Gastrocnemius medialis (tissue), 4 donors: ENCODE results near the gene MS4A18.

ENCODE experiments used
- POLR2A ChIP-seq, 2 donors: fragments of 450-650 bp; IDR thresholded peaks; one replicate each; pipeline ENCODE4 v1.6.1; 2017; ENCODE audit warnings: antibody characterized with exemption in 2 of 2, mild to moderate bottlenecking in 2 of 2, moderate library complexity in 2 of 2
- TF ChIP-seq, protein P1 (sequence below), 5 experiments: fragments of 450-650 bp in 3 of 5; fragments of 200-600 bp in 2 of 5; sonication (generic) in 2 of 5; IDR thresholded peaks in 4 of 5; conservative IDR thresholded peaks in 1 of 5; 1 replicate in 4 of 5; 2 replicates in 1 of 5; pipeline ENCODE4 v1.5.1; 2016 to 2019; ENCODE audit warnings: antibody characterized with exemption in 5 of 5, mild to moderate bottlenecking in 3 of 5, moderate library complexity in 3 of 5

DNA sequence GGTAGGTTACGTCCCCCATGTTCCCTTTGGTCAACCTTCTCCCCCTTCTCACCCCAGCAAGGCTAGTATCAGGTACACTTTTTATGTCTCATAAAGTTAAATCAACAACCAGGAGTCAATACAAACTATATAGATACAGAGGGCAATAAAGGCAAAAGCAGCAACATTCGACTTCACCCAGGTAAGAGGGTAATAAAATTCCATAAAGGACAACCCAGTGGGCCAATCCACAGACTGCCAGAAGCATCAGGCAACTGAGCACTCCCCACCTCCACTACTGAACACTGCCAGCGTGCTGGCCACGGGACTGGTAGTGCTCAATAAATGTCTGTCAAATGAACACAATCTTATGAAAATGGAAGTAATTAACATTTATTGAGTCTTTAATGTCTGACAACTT, 5.1 kb upstream of the MS4A18 start:
- TF ChIP-seq, protein P1, sequence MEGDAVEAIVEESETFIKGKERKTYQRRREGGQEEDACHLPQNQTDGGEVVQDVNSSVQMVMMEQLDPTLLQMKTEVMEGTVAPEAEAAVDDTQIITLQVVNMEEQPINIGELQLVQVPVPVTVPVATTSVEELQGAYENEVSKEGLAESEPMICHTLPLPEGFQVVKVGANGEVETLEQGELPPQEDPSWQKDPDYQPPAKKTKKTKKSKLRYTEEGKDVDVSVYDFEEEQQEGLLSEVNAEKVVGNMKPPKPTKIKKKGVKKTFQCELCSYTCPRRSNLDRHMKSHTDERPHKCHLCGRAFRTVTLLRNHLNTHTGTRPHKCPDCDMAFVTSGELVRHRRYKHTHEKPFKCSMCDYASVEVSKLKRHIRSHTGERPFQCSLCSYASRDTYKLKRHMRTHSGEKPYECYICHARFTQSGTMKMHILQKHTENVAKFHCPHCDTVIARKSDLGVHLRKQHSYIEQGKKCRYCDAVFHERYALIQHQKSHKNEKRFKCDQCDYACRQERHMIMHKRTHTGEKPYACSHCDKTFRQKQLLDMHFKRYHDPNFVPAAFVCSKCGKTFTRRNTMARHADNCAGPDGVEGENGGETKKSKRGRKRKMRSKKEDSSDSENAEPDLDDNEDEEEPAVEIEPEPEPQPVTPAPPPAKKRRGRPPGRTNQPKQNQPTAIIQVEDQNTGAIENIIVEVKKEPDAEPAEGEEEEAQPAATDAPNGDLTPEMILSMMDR (IDR thresholded peaks at IDR 0.05 in 4 of 5, conservative IDR thresholded peaks at IDR 0.05 in 1 of 5) = no peak
- no peak for TF ChIP-seq POLR2A (IDR thresholded peaks at IDR 0.05)
